Activated CD4-positive, alpha-beta T cell treated with anti-CD3 and anti-CD28 coated beads, Interleukin-10, Interleukin-2, amounts not matched to agents 100 ng/mL and 50 ng/mL, durations not matched to agents 16 hours and 8 hours (primary cell): ENCODE results near the gene AUTS2.

Experiments
- DNase-seq: peaks from one replicate; pipeline ENCODE4 v3.0.0-alpha.2; 2020

Gene AUTS2

DNA sequence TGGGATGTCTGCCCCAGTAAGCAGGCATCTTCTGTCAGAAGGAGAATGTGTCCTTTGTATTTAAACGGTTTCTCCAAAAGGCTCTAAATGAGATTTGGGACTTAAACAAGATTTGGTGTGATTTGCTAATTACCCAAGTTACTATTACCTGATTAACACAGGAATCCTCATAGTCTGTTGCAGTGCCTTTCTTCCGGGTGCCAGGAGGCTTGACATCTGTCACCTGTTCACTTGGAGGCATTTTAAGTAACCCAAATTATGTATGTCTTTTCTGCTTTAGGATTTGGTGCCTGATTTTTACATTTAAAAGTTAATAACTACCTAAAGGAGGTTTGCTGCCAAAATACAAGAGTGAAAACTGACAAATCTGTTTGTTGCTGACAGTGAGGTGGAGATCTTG is 945.7 kb downstream of the AUTS2 start:
- DNase-seq, result no peak

DNA sequence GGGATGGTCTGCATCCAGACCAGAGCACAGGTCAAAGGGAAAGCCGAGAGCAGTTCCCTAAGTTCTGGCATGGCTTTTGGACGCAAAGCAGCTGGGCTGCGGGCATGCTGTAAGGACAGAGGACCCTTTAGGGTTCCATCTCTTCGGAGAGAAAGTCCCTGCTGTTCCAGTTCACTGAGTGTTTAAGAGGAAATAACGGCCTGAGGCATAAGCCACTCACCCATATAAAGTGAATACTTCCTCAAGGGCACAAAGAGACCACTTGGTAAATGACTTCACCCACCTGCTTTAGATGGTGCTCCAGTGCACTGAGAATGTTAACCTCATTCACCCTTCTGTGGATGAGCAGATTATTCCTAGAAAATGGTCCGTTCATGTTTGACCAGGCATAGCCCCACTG is 946.9 kb downstream of the AUTS2 start:
- DNase-seq, result no peak

DNA sequence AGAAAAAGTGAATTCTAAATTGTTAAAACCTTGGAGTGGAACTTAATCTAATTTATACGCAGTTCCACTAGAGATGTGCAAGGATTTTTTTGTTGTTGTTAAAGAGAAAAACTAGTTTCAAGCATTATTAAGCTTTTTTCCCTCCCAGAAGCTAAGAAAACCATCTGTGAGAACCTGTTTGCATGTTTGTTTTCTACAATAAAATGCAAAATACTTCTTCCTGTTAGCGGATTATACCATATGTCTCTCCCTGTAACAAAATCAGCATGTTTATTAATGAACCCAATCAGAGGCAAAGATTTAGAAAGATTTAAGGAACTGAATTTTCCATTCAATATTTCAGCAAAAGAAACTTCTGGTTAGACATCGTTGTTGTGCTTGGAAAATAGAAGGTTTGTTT is 953.9 kb downstream of the AUTS2 start:
- DNase-seq, result no peak

DNA sequence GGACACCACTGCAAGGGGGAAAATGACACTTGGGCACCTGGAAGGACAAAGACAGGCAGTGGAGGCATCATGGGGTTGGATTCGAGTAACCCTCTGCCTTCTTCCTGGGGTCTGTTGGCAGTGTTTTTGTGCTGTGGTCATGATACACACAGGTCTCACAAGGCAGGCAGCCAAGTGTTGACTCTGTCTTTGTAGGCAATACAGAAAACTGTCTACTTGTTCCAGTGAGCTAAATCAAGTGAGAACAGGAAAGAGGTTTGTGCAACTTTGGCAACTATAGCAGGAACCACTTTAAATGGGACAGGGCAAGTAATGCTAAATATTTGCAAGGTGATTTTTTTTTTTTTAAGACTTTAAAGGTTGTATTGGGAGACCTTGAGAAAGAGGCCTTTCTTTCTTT is 955.1 kb downstream of the AUTS2 start:
- DNase-seq, result no peak

DNA sequence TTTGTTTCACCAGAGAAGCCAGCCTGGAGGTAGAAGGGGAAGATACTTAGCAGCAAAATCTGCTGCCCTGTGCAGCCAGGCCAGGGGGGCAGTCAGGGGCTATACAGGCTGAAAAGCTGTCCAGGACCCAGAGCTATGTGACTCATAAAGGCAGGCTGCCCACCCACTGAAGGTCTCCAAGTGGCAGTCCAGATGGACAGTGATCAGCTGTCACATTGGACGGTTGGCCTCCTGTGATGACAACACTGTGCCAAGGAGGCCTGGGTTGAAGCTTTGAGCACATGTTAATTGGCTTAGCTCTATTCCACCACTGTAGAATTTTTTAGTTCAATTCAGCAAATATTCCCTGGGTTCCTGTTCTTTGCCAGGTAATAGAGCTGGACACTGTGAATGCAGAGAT is 956.4 kb downstream of the AUTS2 start:
- DNase-seq, result no peak

DNA sequence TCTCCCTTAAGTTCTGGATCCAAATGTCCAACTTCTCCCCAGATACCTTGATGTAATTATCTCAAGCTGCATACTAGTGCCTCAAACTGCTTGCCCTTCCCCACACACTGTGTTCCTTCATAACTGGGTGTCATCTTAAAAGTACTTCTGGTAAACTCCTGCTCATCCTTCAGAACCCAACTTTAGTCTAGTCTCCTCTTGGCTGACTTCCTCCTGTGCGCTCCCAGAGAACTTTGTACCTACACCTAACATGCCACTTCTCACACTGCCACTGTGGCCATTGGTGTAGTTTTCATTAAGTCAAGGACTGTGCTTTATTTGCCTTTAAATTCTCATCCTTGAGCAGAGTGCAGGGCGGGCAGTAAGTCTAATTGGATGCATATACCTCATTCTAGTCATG is 958.5 kb downstream of the AUTS2 start:
- no peak for DNase-seq

DNA sequence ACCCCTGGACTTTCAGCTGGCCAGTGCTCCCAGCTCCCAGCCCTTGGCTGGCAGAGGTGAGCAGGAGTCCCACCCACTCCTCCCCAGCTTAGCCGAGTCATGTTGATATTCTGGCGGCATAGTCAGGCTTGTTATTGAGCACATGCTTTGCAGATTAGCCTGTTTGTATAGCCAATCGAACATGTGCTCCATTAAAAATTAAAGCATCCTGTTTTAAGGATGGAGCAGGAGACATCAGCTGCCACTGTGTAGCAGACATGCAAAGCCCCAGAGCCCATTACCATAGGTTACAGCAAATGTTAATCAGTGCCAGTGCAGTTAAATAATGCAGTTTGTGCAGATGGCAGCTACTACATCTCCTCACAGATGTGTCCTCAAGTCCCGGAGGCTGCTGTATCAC is 959.1 kb downstream of the AUTS2 start:
- DNase-seq, result no peak

DNA sequence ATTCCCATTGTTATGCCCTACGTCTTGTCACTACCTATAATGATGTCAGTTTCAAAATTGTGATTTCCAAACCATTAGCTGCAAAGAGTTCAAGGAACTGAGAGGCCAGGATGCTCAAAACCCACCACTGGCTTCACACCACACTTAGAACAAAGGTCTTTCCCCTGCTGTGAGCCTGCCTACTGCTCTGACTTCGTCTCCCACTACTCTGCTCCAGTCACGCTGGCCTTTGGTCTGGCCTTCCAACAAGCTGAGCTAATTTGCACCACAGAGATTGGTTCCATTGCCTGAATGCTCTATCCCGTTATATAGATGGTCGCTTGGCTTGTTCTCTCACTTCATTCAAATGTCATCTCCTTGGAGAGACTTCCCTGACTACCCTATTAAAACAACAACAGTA is 961.5 kb downstream of the AUTS2 start:
- DNase-seq, result no peak

DNA sequence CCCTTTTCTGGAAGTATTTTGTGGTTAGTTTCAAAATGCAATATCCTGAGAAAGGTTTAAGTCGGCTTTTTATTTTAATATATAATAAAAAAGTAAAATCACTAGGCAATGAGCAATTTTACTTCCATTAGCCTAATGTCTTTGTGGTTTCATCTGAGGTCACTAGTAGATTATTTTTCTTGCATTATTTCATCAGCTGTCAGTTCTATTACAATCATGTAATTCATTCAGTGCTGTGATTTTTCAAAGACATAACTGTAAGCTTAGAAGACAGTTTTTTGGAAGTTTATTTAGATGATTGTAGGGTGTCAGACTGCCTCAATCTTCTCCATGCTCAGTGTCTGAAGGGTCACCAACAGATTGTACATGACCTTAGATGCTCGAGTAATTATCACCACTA is 965.7 kb downstream of the AUTS2 start:
- DNase-seq, result no peak

DNA sequence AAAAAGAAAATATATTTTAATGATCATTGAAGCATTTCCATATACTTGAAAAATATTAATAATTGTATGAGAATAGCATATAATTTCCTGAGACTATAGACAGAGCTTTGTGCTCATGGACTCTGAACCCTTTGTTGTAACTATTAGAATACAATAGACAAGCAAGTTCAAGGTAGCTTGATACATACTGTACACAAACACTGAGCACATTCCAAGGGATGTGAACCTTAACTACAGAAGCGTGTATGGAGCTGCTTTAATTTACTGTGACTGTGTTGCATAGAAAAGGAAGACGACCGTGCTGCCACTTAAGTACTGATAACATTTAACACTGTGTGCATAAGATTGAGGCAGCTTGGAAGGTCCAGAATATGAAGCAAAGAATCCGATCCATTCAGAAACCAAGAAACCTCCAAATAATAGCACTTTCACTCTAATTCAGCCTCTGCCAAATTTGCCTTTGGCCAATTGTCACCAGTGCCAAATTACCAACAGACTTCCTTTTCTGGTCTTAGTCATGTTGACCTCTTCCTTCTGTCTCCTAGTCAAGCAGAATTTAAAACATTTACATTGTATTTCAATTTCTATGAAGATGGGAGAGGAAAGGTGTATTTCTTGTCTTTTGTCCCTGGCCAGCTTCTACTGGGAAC is 967.6 kb downstream of the AUTS2 start:
- DNase-seq, result no peak

DNA sequence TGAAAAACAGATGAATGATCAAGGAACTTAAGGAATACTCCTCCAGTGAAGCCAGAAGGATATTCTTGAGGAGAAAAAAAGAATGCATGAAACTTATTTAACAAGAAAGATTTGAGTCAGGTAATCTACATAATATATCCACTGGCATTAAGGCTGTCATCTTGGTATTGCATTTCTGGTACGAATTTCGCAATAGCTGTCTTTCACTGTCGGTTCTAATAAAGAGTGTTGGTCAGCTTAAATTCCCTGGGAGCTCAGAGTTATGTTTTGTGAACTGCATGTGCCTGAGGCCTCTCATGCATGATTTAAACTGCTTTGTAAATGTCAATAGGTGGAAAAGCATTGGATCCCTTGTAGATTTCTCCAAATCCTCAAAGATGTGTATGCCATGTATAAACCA is 968.4 kb downstream of the AUTS2 start:
- no peak for DNase-seq

DNA sequence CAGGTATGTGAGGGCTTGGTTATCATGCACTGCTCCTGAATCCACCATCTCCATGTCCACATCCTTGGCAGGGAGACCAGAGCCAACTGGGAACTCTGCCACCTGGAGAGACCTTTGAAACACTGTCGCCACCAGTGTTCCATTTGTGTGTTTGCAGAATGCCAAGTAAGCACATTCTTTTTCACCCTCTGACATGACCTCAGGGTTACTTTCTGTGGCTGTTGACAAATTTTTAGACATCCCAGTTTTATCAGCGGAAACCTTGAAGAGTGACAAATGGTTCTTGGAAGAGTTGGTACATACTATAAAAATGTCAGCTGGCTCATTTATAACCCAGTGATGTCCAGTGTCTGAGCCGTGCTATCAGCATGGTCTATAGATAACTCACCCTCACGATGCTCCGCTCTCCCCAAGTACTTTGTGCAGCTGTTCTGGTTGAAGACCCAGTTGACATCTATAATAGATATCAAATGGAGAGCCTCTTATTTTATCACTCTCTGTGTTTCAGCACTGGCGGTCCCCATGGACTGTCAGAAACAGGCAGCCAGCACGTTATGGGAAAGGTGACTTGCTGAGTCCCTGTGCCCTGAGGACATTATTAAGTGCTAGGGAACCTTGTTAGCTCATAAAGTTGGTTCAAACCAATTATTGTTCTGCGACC is 970.5 kb downstream of the AUTS2 start:
- DNase-seq, result no peak

DNA sequence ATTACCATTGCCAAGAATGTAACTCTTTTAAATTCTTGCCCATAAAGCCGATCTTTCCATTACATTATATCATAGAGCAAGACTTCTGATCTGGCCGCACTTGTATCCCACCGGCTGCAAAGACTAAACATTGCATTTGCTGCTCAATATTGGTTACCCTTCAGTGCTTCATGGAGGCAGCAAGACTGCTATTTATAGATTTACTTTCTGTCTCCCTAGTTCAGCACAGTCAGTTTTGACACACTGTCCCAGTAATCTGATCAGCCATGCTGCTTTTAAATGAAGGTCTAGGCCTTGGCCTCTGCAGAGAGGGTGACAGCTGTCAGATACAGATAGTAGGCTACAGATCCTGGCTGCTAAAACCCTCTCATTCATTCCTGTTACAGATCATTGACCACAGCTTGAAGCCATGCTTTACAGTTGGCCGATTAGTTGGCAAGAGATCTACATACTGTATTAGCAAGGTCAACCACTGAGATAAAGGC is 971.1 kb downstream of the AUTS2 start:
- no peak for DNase-seq

DNA sequence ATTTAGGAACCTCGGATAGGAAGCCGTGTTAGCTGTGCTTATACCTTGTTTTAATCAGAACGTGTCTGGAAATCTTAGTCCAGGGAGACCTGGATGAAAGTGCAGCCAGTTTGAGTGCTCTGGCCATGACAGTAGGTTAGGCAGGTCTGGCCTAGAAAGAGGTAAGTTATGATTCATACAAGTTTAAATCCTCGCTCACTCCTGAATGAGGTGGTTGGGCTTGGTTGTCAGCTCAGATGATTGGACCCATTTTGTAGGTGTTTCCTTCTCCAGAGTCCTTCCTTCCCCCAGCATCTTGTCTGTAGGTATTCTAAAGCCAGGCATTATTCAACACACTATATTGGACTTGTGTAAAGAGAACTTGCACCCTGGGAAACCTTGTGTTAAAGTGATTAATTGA is 971.8 kb downstream of the AUTS2 start:
- DNase-seq, result no peak

DNA sequence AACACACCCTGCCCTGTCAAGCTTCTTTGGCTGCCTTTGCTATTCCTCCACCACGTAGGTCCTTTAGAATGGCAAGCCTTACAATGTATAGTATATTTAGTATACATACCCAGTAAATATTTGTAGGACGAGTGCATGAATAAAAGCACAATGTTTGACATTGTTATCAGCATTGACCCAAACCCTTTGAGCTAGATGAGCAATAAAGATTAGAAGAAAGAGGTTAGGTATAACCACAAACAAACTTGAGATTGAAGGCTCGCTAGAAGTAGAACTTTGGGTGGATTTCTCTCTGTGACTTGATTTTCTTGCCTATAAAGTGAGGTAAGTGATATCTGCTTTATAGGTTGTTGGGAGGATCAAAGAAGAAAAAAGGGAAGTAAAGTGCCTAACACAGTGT is 972.7 kb downstream of the AUTS2 start:
- DNase-seq, result no peak

DNA sequence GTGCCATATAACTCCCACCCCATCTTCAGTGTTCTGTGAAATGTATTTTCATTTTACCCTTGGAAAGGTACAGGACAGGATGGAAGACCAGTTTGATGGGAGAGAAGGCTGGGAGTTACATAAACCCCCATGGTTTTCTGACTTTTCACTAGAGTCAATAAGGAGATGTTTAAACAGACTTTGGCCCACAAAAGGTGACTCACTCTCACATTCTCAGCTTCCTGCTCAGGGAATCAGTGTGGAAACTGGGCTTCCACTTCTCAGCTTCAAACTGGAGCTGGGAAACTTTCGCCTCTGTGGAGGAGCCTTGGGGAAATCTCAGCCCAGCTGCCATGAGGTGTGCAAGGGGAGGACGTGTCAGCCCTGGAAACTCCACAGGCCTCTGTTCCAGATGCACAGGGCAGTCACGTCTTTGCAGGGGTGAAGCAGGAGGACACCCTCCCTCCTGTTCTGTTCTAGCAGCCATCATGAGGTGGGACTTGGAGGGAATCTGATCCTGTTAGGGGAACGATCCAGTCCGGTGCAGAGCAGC is 973.2 kb downstream of the AUTS2 start:
- DNase-seq, result no peak

DNA sequence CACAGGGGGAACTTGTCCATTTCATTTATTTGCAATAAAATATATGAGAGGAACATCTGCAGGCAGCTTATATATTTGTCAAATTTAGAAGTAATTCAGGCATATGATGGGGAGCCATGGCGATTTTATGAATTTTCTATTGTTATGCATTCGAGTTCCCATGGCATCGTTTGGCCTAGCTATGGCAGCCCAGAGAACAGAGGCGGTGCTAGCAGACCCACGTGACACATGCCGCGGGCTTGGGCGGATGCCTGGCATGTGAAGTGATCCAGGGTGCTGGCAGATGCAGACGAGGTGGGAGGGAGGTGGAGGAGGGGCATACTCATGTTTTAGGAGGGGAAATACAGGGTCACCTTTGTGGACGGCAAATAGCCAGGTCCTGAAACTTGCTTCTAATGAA is 973.7 kb downstream of the AUTS2 start:
- DNase-seq, result no peak

DNA sequence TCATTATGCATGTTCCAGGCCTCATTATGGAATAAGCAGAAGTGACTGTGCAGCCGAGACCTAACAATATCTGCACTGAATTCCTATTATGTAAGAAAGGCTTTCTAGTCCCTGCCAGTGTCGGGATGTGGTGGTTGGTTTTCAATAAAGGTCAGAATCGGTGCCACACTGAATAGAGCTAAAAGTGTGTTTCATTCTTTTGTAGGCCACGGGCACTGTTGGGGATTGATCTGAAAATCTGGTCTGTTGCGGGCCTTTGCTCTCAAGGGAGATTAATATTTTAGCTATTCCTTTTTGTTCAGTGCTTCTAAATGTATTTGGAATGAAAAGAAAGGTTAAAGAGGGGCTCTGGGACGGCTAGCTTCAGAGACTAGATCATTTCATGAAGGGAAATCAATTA is 974.3 kb downstream of the AUTS2 start:
- DNase-seq, result no peak

DNA sequence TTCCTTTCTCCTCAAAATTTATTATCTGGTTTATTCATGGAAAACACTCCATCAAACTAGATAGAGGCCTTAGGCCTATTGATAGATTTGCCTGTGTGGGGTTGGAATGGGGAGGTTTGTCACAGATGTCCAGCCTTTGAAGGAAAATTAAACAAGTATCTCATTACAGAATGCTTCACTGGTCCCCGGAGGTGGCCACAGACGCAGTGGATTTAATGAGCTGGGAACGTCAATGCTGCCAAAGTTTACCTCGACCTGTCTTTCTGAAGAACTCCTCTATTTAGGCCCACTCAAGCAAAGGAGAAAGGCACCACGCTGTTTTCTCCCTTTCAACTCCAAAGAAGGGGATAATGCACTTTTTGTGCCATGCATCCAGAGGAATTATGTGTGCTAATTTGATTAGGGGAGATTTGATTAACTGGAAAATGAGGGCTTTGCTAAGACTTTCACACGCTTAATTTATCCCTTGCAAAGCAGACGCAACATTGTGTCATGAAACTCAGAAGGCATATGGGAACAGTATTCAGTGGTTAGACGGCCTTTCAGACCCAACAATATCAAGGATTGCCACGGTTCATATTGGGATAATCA is 974.9 kb downstream of the AUTS2 start:
- no peak for DNase-seq

DNA sequence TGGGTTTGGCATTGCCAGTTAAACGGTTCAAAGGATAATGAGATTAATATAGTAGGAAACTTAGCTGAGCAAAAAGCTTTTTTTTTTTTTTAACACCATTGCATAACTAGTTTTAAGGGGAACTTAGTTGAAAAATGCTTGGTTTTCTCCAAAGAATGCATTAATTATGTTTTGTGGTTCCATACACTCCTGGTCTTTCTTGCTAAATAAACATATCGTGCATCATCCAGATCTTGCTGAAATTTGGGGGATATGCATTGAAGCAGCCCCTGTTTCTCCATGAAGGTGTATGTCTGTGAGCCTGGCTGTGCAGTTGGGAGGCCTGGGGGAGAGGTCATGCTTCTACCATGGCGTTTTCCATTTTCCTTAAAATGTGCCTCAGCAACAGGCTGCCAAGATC is 975.4 kb downstream of the AUTS2 start:
- no peak for DNase-seq

DNA sequence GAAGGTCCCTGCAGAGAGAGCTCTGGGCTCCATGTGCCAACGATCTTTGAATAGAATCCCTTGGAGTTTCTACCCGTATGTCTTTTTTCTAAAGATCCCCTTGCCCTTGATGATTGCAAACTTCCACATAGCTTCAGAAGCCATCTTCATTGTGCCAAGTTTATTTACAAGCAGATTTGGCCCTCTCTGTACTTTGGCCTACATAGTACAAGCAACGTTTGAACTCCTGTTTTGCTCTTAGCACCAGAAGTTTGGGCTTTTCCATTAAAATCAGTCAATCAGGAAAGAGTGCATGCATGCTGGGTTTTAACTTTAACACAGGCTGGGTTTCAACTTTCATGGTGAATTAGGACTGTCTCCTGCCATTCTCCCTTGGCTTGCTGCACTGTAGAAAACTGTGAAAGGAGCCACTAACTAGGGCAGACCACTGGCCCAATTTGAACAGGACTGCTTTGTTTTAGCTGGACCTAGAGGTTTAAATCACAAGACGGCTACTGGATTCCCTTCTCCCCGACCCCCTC is 976.1 kb downstream of the AUTS2 start:
- DNase-seq, result no peak

DNA sequence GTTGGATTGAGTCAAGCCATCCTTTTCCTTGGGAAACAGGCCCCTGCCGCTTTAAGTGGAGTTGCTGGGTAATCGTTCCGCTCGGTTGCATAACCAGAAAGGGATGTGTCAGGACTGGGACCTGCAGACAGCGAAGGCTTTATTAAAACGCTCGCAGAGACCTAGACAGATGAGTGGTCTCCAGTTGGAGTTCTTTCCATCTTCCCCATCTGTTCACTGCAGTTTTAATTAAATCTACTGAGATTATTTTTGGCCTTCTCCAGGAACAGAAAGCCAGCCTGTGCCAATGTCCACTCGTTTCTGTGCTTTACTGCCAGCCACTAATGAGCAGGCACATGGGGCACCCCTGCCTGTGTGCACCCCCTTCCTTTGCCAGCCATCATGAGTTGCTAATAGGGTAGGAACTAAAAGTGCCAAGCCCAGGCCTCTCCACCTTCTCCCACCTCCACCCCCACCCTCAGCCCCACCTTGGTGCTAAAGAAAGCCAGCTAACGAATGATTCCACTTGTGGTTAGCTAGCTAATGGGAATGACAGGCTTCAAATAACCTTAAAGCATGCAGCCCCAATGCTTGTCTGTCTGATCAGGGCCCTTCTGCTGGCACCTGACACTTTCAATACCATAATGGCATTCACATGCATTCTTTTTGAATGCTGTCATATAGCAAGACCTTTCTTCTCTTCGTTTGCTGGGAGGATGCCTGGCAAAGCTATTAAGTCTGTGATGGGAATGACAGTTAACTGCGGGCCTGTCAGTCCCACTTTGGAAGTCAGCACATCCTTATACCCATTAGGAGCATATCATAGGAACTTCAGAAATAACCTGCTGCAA is 976.9 kb downstream of the AUTS2 start:
- no peak for DNase-seq

DNA sequence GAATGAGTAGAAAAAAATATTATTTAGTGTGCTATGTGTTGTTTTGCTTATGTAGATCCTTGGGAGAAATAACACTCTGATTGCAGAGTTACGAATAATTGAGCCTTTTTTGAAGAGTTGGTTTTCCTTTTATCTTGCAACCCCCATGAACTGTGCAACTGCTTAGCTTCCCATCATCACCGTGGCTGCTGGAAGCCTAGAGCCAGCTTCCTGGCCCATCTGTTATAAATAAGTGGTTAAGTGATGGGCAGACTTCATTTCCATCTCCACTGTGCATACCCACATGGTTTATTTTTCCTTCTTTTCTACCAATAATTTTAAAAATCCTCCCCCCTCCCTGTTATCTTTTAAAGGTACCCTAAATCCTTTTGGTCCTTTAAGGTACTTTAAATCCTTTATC is 978.8 kb downstream of the AUTS2 start:
- DNase-seq, result no peak
